Left ventricle myocardium inferior (tissue), 1 donor: ENCODE results near the gene PC. TPM values are rescaled to one million over a fixed set of nuclear protein-coding genes. Genes with fewer than 3 reads are reported as not detected.
A peak's percentile ranks its signal among the peaks of the same experiment; 100 is the strongest.
"Not testable (repeated sequence)": the region's sequence is repeated elsewhere in the genome, so short reads cannot be mapped to it uniquely, and the experiment has no call there.

ENCODE experiments used
- DNase-seq: peaks from one replicate; pipeline ENCODE4 v3.0.0-alpha.2; 2020
- H3K27ac ChIP-seq: fragments of 200-600 bp; replicated peaks from 2 replicates; pipeline ENCODE4 v1.8.0; 2021
- H3K27me3 ChIP-seq: fragments of 200-600 bp; 2 replicates; pipeline ENCODE4 v1.8.0; 2021; ENCODE audit warnings: low read depth
- H3K36me3 ChIP-seq: fragments of 200-600 bp; 2 replicates; pipeline ENCODE4 v1.8.0; 2021
- H3K4me1 ChIP-seq: fragments of 200-600 bp; 2 replicates; pipeline ENCODE4 v1.8.0; 2021
- H3K4me3 ChIP-seq: fragments of 200-600 bp; 2 replicates; pipeline ENCODE4 v1.8.0; 2021; ENCODE audit warnings: mild to moderate bottlenecking, moderate library complexity
- H3K9me3 ChIP-seq: fragments of 200-600 bp; replicated peaks from 2 replicates; pipeline ENCODE4 v1.8.0; 2021
- intact Hi-C: fragments of 100-400 bp; cut with micrococcal nuclease; formaldehyde crosslinking; loops from one replicate; pipeline ENCODE4 v1.11.0; 2022
- total RNA-seq: library from RNA; stranded (reverse); fragmentation: NEBNext Ultra II Directional; extraction: Animal tissue kit (Norgen Biotek cat#: 25700); gene quantifications from one replicate; pipeline ENCODE4 v1.2.1, GENCODE V29; 2021
- TF ChIP-seq, protein P1 (sequence below): fragments of 200-600 bp; IDR thresholded peaks from 2 replicates; pipeline ENCODE4 v1.8.0; 2021; ENCODE audit warnings: antibody characterized with exemption, mild to moderate bottlenecking, borderline replicate concordance
- donor health status: DM: no; HTN: yes; CAD: no; lungs with severe emphysema.

PC gene
- total RNA-seq, 1 donor from 2014 or later, result 10.3 TPM

DNA sequence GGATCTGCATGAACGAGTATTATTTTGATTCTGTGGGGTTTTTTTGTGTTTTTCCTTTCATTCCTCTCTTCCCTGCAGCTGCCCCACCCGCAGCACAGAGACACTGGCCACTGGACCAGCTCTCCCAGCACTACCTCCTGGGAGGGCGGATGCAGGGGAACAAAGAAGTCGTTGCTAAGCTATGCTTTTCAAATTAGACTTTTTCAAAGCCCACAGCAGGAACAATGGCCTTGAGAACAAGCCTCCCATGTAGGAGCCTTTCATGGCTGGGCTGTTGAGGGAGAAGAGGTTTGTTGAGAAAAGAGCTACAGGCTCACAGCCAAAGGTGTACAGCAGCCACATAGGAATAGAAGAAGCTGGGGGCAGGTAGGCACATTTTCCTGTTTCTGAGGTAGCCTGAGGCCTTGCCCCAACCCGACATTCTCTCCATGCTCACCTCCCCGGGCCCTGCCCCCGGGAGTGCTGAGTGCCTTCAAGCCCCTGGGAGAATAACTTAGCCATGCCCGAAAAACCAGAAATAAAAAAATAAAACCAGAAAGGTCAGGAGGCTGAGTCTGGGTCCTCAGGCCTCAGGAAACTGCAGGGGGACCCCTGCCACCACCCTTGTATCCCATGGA is 44.2 kb upstream of the PC start:
- Histone ChIP-seq H3K36me3 (no peaks in the 10 kb centered on the region), H3K27ac (no peak overlapping the region), H3K4me1 (no peaks in the 10 kb centered on the region), H3K9me3 (no peaks in the 10 kb centered on the region), H3K4me3 (no peak overlapping the region), H3K27me3 (no peaks in the 10 kb centered on the region)
- TF ChIP-seq, protein P1, sequence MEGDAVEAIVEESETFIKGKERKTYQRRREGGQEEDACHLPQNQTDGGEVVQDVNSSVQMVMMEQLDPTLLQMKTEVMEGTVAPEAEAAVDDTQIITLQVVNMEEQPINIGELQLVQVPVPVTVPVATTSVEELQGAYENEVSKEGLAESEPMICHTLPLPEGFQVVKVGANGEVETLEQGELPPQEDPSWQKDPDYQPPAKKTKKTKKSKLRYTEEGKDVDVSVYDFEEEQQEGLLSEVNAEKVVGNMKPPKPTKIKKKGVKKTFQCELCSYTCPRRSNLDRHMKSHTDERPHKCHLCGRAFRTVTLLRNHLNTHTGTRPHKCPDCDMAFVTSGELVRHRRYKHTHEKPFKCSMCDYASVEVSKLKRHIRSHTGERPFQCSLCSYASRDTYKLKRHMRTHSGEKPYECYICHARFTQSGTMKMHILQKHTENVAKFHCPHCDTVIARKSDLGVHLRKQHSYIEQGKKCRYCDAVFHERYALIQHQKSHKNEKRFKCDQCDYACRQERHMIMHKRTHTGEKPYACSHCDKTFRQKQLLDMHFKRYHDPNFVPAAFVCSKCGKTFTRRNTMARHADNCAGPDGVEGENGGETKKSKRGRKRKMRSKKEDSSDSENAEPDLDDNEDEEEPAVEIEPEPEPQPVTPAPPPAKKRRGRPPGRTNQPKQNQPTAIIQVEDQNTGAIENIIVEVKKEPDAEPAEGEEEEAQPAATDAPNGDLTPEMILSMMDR, result no peak
- intact Hi-C loops, result no loop called here
- DNase-seq, result no peak

DNA sequence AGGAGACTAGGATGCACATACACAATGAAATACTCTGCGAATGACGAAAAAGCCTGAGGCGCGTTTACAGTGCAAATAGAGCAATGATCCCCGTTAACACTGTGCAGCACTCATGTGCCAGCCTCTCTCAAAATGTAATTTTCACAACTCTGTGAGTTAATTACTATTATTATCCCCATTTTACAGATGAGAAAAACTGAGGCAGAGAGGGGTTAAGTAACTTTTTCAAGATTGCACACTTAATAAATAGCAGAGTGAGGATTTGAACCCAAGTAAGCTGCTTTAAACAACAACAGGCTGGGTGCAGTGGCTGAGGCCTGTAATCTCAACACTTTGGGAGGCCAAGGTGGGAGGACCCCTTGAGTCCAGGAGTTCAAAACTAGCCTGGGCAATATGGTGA is 43.1 kb upstream of the PC start:
- H3K27me3 ChIP-seq, result no peaks in the 10 kb centered on the region
- no peaks in the 10 kb centered on the region for H3K9me3 ChIP-seq
- intact Hi-C loops, result no loop called here
- no peak for DNase-seq
- H3K4me3 ChIP-seq, result no peak overlapping the region
- H3K4me1 ChIP-seq, result peaks cover 8% of the 10 kb centered on the region
- H3K27ac ChIP-seq, result no peak overlapping the region
- TF ChIP-seq, protein P1, result no peak
- no peaks in the 10 kb centered on the region for H3K36me3 ChIP-seq

DNA sequence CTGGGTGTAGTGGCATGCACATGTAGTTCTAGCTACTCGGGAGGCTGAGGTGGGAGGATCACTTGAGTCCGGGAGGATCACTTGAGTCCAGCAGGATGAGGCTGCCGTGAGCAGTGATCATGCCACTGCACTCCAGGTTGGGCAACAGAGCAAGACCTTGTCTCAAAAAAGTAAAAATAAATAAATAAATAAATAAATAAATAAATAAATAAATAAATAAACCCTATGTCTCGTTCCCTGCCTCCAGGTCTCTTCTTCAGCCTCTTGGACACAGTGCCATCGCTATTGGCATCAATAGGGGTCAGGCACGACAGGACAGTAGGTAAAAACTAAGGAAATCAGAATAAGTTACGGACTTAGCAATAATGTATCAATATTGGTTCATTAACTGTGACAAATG is 41.4 kb upstream of the PC start:
- Histone ChIP-seq H3K9me3 (no peaks in the 10 kb centered on the region), H3K4me1 (peaks cover 8% of the 10 kb centered on the region), H3K36me3 (no peaks in the 10 kb centered on the region), H3K4me3 (no peak overlapping the region), H3K27ac (no peak overlapping the region), H3K27me3 (no peaks in the 10 kb centered on the region)
- intact Hi-C loops, result no loop called here
- TF ChIP-seq, protein P1, result no peak
- DNase-seq, result no peak

DNA sequence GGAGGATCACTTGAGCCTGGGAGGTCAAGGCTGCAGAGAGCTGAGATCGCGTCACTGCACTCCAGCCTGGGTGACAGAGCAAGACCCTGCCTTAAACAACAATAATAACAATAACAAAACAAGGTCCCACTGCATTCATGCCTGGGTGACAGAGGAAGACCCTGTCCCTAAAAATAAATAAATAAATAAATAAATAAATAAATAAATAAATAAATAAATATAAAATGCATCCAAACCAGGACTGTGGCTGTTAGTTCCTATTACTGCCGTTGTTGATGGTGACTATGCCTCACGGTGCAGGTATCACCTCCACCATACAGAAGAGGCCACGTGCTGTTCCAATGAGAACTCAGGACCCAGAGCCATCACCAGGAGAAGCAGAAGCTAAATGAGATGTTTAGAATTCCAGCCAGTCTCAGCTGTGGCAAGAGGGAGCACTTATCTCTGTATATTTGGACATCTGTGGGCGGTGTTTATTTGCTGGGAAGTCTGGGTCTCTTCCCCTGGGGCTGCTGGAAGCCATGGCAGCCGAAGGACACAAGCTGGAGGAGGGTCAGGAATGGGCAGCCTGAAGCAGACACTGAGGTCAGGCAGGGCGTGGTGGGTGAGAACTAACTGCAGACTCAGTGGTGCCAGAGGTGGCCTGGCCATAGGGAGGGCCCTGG is 38.6 kb upstream of the PC start:
- Histone ChIP-seq H3K9me3 (no peaks in the 10 kb centered on the region), H3K36me3 (no peaks in the 10 kb centered on the region), H3K27me3 (peaks cover 5% of the 10 kb centered on the region), H3K27ac (no peak overlapping the region), H3K4me3 (no peak overlapping the region), H3K4me1 (peaks cover 8% of the 10 kb centered on the region)
- TF ChIP-seq, protein P1, result no peak
- DNase-seq, result peak; percentile 19
- intact Hi-C loops, result no loop called here

DNA sequence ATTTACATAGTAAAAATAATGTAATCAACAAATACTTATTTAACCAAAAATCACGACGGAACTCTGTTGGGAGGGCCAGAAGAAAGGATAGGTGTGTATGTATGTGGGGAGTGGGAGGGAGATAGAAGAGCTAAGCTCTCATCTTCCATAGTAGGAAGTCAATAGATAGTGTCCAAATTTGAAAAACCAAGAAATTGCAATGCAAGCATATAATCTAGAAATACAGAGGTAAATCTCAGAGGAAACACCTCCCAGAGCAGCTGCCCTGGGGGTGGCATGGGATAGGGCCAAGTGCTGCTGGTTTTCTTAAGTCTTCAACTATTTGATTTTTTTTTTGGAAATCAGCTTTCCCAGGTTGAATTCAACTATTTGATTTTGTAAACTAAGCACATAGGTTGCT is 33.9 kb upstream of the PC start:
- TF ChIP-seq, protein P1, result no peak
- no peaks in the 10 kb centered on the region for H3K9me3 ChIP-seq
- intact Hi-C loops, result no loop called here
- H3K27ac ChIP-seq, result no peak overlapping the region
- no peaks in the 10 kb centered on the region for H3K36me3 ChIP-seq
- no peak for DNase-seq
- no peak overlapping the region for H3K4me3 ChIP-seq
- H3K27me3 ChIP-seq, result peaks cover 5% of the 10 kb centered on the region
- H3K4me1 ChIP-seq, result peaks cover 14% of the 10 kb centered on the region

DNA sequence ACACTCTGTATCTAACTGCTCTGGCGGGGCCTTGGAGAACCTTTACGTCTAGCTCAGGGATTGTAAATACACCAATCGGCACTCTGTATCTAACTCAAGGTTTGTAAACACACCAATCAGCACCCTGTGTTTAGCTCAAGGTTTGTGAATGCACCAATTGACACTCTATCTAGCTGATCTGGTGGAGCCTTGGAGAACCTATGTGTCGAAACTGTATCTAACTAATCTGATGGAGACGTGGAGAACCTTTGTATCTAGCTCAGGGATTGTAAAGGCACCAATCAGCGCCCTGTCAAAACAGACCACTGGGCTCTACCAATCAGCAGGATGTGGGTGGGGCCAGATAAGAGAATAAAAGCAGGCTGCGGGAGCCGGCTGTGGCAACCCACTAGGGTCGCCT is 31.2 kb upstream of the PC start:
- H3K27ac ChIP-seq, intact Hi-C loops, DNase-seq: not testable (repeated sequence)

DNA sequence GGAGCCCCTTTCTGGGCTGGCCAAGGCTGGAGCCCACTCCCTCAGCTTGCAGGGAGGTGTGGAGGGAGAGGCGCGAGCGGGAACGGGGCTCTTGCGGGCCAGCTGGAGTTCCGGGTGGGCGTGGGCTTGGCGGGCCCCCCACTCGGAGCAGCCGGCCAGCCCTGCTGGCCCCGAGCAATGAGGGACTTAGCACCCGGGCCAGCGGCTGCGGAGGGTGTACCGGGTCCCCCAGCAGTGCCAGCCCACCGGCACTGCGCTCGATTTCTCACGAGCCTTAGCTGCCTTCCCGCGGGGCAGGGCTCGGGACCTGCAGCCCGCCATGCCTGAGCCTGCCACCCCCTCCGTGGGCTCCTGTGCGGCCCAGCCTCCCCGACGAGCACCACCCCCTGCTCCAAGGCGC is 30.6 kb upstream of the PC start:
- H3K36me3 ChIP-seq, intact Hi-C loops, H3K27me3 ChIP-seq, DNase-seq, H3K4me3 ChIP-seq, H3K27ac ChIP-seq, H3K9me3 ChIP-seq: not testable (repeated sequence)
- peaks cover 37% of the 10 kb centered on the region for H3K4me1 ChIP-seq

More for the DNA sequence above, 31.2 kb upstream of the PC start:
- not testable (repeated sequence) for H3K27me3 ChIP-seq, H3K9me3 ChIP-seq, H3K4me3 ChIP-seq, H3K36me3 ChIP-seq
- H3K4me1 ChIP-seq, result peaks cover 31% of the 10 kb centered on the region
